Coronary artery (tissue), 2 donors: Measurements from ENCODE around the gene VDAC2.
"Not testable (repeated sequence)": the region's sequence is repeated elsewhere in the genome, so short reads cannot be mapped to it uniquely, and the experiment has no call there.

Experiments used
- DNase-seq: peaks from one replicate; pipeline ENCODE4 v3.0.0-alpha.2; 2017; ENCODE audit warnings: low spot score
- H3K27ac ChIP-seq, 2 donors: fragments of 200-600 bp; sonication (generic); one replicate each; pipeline ENCODE4 v1.5.1; 2016 to 2019
- H3K4me3 ChIP-seq: fragments of 200-600 bp; sonication (generic); 2 replicates; pipeline ENCODE4 v1.5.1; 2016; ENCODE audit warnings: mild to moderate bottlenecking, moderate library complexity
- TF ChIP-seq, protein P1 (sequence below): fragments of 200-600 bp; sonication (generic); IDR thresholded peaks from one replicate; pipeline ENCODE4 v1.5.1; 2019; ENCODE audit warnings: antibody characterized with exemption

The VDAC2 gene

DNA sequence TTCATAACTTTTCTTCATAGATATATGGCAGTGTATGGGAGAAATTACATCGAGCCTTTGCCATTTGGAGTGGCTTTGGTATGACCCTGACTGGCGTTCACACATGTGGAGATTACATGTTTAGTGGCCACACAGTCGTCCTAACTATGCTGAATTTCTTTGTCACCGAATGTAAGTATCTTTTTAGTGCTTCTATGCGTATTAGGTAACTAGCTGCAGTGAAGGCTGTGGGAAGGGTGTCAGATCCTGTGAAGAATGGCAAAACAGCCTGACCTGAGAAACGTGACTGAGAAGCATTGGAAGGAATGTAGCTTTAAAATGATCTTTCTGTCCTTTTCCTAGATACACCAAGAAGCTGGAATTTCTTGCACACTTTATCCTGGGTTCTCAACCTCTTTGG, 34.5 kb upstream of the VDAC2 start:
- no peak overlapping the region for H3K4me3 ChIP-seq
- TF ChIP-seq, protein P1, sequence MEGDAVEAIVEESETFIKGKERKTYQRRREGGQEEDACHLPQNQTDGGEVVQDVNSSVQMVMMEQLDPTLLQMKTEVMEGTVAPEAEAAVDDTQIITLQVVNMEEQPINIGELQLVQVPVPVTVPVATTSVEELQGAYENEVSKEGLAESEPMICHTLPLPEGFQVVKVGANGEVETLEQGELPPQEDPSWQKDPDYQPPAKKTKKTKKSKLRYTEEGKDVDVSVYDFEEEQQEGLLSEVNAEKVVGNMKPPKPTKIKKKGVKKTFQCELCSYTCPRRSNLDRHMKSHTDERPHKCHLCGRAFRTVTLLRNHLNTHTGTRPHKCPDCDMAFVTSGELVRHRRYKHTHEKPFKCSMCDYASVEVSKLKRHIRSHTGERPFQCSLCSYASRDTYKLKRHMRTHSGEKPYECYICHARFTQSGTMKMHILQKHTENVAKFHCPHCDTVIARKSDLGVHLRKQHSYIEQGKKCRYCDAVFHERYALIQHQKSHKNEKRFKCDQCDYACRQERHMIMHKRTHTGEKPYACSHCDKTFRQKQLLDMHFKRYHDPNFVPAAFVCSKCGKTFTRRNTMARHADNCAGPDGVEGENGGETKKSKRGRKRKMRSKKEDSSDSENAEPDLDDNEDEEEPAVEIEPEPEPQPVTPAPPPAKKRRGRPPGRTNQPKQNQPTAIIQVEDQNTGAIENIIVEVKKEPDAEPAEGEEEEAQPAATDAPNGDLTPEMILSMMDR, result no peak
- no peak for DNase-seq
- H3K27ac ChIP-seq, result no peak overlapping the region

DNA sequence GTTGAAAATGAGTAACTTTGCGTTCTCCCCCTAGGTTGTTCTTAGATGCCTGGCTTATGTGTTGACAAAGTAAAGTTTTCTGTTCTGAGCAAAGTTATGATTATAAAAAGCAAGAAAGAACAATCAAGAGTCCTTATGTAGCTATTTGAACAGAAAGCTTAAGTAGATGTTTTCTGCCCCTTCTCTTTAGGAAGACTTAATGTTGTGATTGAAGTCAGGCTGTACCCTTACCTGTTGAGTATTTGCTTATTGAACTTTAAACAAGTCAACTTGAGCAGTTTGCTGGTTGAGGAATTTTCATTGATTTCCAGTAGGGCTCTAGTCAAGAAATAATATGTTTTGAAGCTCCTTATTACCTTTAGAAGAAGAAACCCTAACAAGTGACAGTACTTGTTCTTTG, 33.9 kb upstream of the VDAC2 start:
- Histone ChIP-seq H3K27ac (no peak overlapping the region), H3K4me3 (no peak overlapping the region)
- DNase-seq, result no peak
- TF ChIP-seq, protein P1, result no peak

DNA sequence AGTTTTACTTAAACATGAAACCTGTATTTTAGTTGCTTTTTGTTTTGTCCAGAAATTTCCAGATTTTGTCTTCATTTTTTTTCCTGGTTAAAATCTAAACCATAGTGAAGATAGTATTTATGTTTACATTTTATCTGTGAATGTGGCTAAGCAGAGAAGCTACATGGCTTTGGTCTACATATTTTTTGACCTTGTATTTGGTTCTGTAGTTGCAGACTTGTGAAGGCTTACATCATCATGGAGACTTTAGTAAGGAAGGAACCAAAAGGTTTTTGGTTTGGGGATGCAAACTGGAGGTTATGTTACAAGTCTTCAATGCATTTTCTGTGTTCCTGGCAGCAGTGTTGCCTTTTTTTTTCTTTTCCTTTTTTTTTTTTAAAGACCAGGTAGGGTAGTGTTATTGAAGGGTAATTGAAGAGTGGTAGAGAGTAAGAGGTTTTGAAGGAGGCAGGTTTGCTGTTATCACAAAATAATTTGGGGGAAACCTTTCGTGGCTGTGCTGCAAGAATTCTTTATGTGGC, 30.9 kb upstream of the VDAC2 start:
- DNase-seq, result no peak
- Histone ChIP-seq H3K4me3 (no peak overlapping the region), H3K27ac (peak overlapping the region; percentile 53 to 55)
- TF ChIP-seq, protein P1, result no peak

DNA sequence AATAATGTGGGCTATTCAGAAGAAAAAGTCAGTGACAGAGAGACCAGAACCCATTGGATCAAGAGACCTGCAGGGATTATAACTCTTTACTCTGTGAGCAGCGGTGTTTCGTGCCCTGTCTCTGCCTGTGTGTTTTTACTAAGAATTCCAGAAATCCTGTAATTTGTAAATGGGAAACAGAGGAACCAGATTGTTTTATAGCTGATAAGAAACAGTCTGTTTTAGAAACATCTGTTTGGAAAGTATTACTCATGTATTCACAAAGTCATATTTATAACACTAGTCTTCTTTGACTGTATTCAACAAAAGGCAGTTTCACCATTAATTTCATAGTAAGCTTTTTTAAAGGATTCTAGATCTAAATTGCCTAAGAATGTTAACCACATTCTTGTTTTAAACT, 30.0 kb upstream of the VDAC2 start:
- Histone ChIP-seq H3K27ac (peak overlapping the region; percentile 53 to 55), H3K4me3 (peak overlapping the region; percentile 10)
- TF ChIP-seq, protein P1, result no peak
- DNase-seq, result no peak

DNA sequence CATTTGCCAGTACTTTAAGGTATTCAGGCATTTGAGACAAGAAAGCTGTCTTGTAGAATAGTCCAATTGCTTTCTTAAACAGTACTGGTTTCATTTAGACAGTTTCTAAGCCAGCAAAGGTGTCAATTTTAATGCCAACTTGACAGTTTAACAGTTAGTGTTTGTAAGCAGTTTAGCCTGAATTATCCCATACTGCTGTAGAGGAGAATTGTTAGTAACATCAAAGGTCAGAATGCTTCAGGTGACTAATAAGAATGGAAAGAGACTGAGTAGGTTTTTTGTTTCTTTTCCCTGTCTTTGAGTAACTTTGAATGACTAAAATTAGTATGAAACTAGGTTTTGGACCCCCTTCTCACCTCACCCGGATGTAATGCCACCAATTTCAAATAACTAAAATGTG, 29.5 kb upstream of the VDAC2 start:
- DNase-seq, result no peak
- TF ChIP-seq, protein P1, result no peak
- Histone ChIP-seq H3K27ac (peak overlapping the region; percentile 55 to 62), H3K4me3 (no peak overlapping the region)

DNA sequence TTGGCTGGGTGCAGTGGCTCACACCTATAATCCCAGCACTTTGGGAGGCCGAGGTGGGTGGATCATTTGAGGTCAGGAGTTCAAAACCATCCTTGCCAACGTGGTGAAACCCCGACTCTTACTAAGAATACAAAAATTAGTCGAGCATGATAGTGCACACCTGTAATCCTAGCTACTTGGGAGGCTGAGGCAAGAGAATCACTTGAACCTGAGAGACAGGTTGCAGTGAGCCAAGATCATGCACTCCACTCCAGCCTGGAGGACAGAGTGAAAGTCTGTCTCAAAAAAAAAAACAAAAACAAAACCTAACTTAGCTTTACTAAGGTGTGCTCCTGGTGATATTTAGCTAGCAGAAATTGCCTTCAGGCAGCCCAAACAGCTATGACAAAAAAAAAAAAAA, 24.3 kb upstream of the VDAC2 start:
- Histone ChIP-seq H3K4me3 (no peak overlapping the region), H3K27ac (no peak overlapping the region)
- no peak for DNase-seq
- TF ChIP-seq, protein P1, result no peak

DNA sequence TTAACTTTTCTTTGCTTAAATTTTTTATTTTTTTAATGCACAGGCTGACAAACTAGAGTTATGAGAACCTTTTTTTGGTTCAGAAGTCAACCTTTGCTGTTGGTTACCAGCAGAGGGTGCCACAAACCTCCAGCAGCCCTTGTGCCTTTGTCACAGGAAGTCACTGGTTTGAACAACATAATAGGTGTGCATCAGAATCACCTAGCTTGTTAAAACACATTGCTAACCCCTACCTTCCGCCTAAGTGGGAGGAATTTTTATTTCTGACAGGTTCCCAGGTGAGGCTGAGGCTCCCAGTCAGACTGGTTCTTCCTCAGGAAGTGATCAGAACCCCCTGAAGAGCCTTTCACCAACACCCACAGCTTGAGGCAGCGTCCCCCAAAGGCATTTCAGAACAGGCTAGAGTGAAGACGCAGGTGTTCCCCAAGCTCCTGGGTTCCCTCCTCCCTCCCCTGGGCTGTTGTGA, 22.6 kb upstream of the VDAC2 start:
- TF ChIP-seq, protein P1, result peak; percentile 50
- H3K27ac ChIP-seq, result no peak overlapping the region
- H3K4me3 ChIP-seq, result no peak overlapping the region
- DNase-seq, result no peak

DNA sequence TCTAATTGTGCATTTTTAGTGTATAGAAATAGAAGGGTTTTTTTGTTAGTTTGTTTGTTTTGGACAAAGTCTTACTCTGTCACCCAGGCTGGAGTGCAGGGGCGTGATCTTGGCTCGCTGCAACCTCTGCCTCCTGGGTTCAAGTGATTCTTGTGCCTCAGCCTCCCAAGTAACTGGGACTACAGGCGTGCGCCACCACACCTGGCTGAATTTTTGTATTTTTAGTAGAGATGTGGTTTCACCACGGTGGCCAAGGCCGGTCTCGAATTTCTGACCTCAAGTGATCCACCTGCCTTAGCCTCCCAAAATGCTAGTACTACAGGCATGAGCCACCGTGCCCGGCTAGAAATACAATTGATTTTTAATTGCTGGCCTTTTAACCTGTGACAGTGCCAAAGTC, 22.1 kb upstream of the VDAC2 start:
- H3K27ac ChIP-seq, H3K4me3 ChIP-seq, DNase-seq: not testable (repeated sequence)
